Dermis microvascular lymphatic vessel endothelial cell (primary cell): ENCODE measurements around the gene PFKFB2. TPM values are rescaled to one million over a fixed set of nuclear protein-coding genes. Genes with fewer than 3 reads are reported as not detected.

Source experiments
- DNase-seq, 2 donors: peaks; one replicate each; pipeline versions ENCODE4 v3.0.0 to v3.0.0-alpha.2; 2010; ENCODE audit warnings: low read depth in 2 of 2
- total RNA-seq: library from RNA; depleted of rRNA; stranded (reverse); fragments of >200 nt; gene quantifications from 2 replicates; pipeline ENCODE4 v1.2.1, GENCODE V29; 2014

Gene PFKFB2
- total RNA-seq, 1 donor from 2014 or later, result 0.90 TPM

GRCh38 chr1:207088701-207089626, 35.9 kb downstream of the PFKFB2 start, which contains the start of gene C4BPB:
Gene C4BPB (plus strand): TSS chr1:207088860. CDS start chr1:207089532, 672 bp downstream.
- no peak for DNase-seq

- DNase-seq, result no peak
These were observed 36.7 kb downstream of the PFKFB2 start for GRCh38 chr1:207089627-207090355.

GRCh38 chr1:207091200-207091908, 38.3 kb downstream of the PFKFB2 start:
- DNase-seq, result no peak

GRCh38 chr1:207093944-207094343, 40.9 kb downstream of the PFKFB2 start:
- no peak for DNase-seq

GRCh38 chr1:207097871-207098324, 44.8 kb downstream of the PFKFB2 start:
- no peak for DNase-seq

- DNase-seq, result no peak
These were observed 48.6 kb downstream of the PFKFB2 start for GRCh38 chr1:207101720-207102119.

- no peak for DNase-seq
These were observed 49.1 kb downstream of the PFKFB2 start for GRCh38 chr1:207102146-207102545.

GRCh38 chr1:207102659-207103058, 49.6 kb downstream of the PFKFB2 start:
- DNase-seq, result no peak

GRCh38 chr1:207103892-207104373, 50.9 kb downstream of the PFKFB2 start, which contains the start of gene C4BPA:
Gene C4BPA (plus strand): TSS chr1:207104233. CDS start chr1:207113026, 8,793 bp downstream.
- no peak for DNase-seq

GRCh38 chr1:207109004-207109403, 55.9 kb downstream of the PFKFB2 start:
- DNase-seq, result no peak

GRCh38 chr1:207112616-207113296, 59.7 kb downstream of the PFKFB2 start:
- DNase-seq, result no peak

GRCh38 chr1:207115269-207115668, 62.2 kb downstream of the PFKFB2 start:
- no peak for DNase-seq

GRCh38 chr1:207124389-207124788, 71.3 kb downstream of the PFKFB2 start:
- no peak for DNase-seq

- DNase-seq, result no peak
These were observed 75.4 kb downstream of the PFKFB2 start for GRCh38 chr1:207128336-207128921.

- no peak for DNase-seq
These were observed 76.0 kb downstream of the PFKFB2 start for GRCh38 chr1:207129053-207129452.

Other genes starting within 250 kb of the PFKFB2 start
- gene IL20, start 187.7 kb upstream of the PFKFB2 start, total RNA-seq, result not detected in 2 replicates
- not detected in 2 replicates for gene IL24, start 155.8 kb upstream of the PFKFB2 start, total RNA-seq
- 0.25 TPM in 1 of 2 replicates, not detected in the other for gene FCMR, start 131.3 kb upstream of the PFKFB2 start, total RNA-seq
- not detected in 2 replicates for gene PIGR, start 106.8 kb upstream of the PFKFB2 start, total RNA-seq
- gene FCAMR, start 82.8 kb upstream of the PFKFB2 start, total RNA-seq, result not detected in 2 replicates
- gene C1orf116, start 20.5 kb upstream of the PFKFB2 start, total RNA-seq, result not detected in 2 replicates
- gene YOD1, start 2.1 kb upstream of the PFKFB2 start, total RNA-seq, result 5.1 and 5.8 TPM in 2 replicates
- gene C4BPB, start 35.6 kb downstream of the PFKFB2 start, total RNA-seq, result 0.13 TPM in 1 of 2 replicates, not detected in the other
- not detected in 2 replicates for gene C4BPA, start 51.0 kb downstream of the PFKFB2 start, total RNA-seq